OCI-LY1 (cell line): ENCODE results near the gene TRIO.

Experiments used
- H2AFZ ChIP-seq: fragments of 200-600 bp; sonication (generic), shearing (Covaris generic); 2 replicates; pipeline ENCODE4 v1.6.0; 2014; ENCODE audit warnings: antibody characterized with exemption, mild to moderate bottlenecking, low read length
- H3F3A ChIP-seq: fragments of 200-600 bp; sonication (generic), shearing (Covaris generic); 2 replicates; pipeline ENCODE4 v1.6.0; 2014; ENCODE audit warnings: mild to moderate bottlenecking, antibody characterized with exemption, low read length, moderate library complexity; ENCODE audit not compliant: insufficient read depth
- H3K27ac ChIP-seq: fragments of 200-600 bp; sonication (generic); 2 replicates; pipeline ENCODE4 v1.5.1; 2014; ENCODE audit warnings: low read length, mixed run types, mild to moderate bottlenecking, low read depth; ENCODE audit not compliant: poor library complexity, severe bottlenecking
- H3K27me3 ChIP-seq: fragments of 200-600 bp; sonication (generic); 2 replicates; pipeline ENCODE4 v1.6.0; 2014; ENCODE audit warnings: antibody characterized with exemption, mild to moderate bottlenecking, low read length, moderate library complexity; ENCODE audit not compliant: insufficient read depth
- H3K36me3 ChIP-seq: fragments of 200-600 bp; sonication (generic); 2 replicates; pipeline ENCODE4 v1.6.1; 2014; ENCODE audit warnings: mild to moderate bottlenecking, antibody characterized with exemption, low read length, moderate library complexity, mixed read lengths; ENCODE audit not compliant: insufficient read depth
- H3K4me1 ChIP-seq: fragments of 200-600 bp; sonication (generic); 2 replicates; pipeline ENCODE4 v1.5.1; 2014; ENCODE audit warnings: mild to moderate bottlenecking, low read length, moderate library complexity; ENCODE audit not compliant: insufficient read depth, severe bottlenecking
- H3K4me2 ChIP-seq: fragments of 200-600 bp; sonication (generic), shearing (Covaris generic); 2 replicates; pipeline ENCODE4 v1.6.1; 2014; ENCODE audit warnings: low read length
- H3K4me3 ChIP-seq: fragments of 200-600 bp; sonication (generic); 2 replicates; pipeline ENCODE4 v1.5.1; 2014; ENCODE audit warnings: low read length, low read depth, mild to moderate bottlenecking, mixed read lengths; ENCODE audit not compliant: poor library complexity, severe bottlenecking
- H3K79me2 ChIP-seq: fragments of 200-600 bp; shearing (Covaris generic); 2 replicates; pipeline ENCODE4 v1.6.1; 2016; ENCODE audit warnings: mixed run types, low read length, mixed read lengths; ENCODE audit not compliant: insufficient read depth
- H3K9ac ChIP-seq: fragments of 200-600 bp; sonication (generic), shearing (Covaris generic); 2 replicates; pipeline ENCODE4 v1.6.1; 2014; ENCODE audit warnings: mild to moderate bottlenecking, low read length, mixed read lengths
- H3K9me2 ChIP-seq: fragments of 200-600 bp; sonication (generic), shearing (Covaris generic); 2 replicates; pipeline ENCODE4 v1.6.1; 2014; ENCODE audit warnings: low read depth, mild to moderate bottlenecking, low read length, mixed read lengths
- H3K9me3 ChIP-seq: fragments of 200-600 bp; shearing (Covaris generic); 2 replicates; pipeline ENCODE4 v1.6.1; 2014; ENCODE audit warnings: low read length, mixed read lengths
- H4K20me1 ChIP-seq: fragments of 200-600 bp; sonication (generic), shearing (Covaris generic); 2 replicates; pipeline ENCODE4 v1.6.0; 2016; ENCODE audit warnings: mild to moderate bottlenecking, low read length; ENCODE audit not compliant: insufficient read depth
- EZH2 ChIP-seq: fragments of 200-600 bp; sonication (generic), shearing (Covaris generic); IDR thresholded peaks from 2 replicates; pipeline ENCODE4 v1.8.0; 2017; ENCODE audit warnings: borderline replicate concordance, mixed run types, mild to moderate bottlenecking, antibody characterized with exemption, low read length, moderate library complexity, mixed read lengths
- TF ChIP-seq, protein P1 (sequence below): fragments of 200-600 bp; sonication (generic), shearing (Covaris generic); IDR thresholded peaks from 2 replicates; pipeline ENCODE4 v1.5.1; 2017; ENCODE audit warnings: mild to moderate bottlenecking, antibody characterized with exemption, low read length, moderate library complexity, mixed read lengths

TRIO gene

DNA sequence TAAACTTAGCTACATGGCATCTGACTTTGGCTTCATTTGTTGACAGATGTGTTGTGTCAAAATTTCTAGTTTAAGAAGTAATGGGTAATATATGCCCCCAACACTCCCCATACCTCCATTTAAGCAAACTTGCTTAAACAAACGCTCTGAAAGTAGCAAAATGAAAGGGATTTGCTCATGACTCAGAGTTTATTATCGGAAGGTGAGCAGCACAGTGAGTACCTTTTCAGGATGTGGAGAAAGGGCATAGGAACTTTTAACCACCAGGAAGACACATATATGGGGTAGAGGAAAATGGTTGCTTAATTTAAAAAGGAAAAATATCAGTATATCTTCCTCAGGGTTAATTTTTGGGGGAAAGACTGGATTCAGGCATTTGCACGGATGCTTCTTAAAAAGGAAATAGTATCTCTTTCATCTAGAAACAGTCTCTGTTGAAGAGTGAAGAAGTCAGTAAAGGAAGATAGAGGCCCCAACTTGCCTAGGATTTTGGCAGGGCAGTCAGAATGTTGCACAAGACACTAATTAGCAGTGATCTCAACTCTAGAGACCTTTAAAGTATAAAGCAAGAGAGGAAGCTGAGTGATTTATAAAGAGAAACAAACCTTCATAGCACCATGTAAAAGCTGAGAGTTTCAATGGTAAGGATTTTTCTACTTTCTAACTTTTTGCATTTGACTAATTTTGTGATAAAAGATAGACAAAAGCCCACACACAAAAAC lies 155.1 kb downstream of the TRIO start:
- Histone ChIP-seq H2AFZ (no peak overlapping the region), H3K79me2 (no peaks in the 10 kb centered on the region), H3K9me3 (no peaks in the 10 kb centered on the region), H4K20me1 (no peaks in the 10 kb centered on the region), H3K36me3 (no peaks in the 10 kb centered on the region), H3K4me3 (no peak overlapping the region), H3K27ac (no peak overlapping the region), H3K4me1 (no peaks in the 10 kb centered on the region), H3K9me2 (no peaks in the 10 kb centered on the region), H3K9ac (no peak overlapping the region), H3F3A (no peaks in the 10 kb centered on the region), H3K27me3 (no peaks in the 10 kb centered on the region), H3K4me2 (no peak overlapping the region)
- TF ChIP-seq, protein P1, sequence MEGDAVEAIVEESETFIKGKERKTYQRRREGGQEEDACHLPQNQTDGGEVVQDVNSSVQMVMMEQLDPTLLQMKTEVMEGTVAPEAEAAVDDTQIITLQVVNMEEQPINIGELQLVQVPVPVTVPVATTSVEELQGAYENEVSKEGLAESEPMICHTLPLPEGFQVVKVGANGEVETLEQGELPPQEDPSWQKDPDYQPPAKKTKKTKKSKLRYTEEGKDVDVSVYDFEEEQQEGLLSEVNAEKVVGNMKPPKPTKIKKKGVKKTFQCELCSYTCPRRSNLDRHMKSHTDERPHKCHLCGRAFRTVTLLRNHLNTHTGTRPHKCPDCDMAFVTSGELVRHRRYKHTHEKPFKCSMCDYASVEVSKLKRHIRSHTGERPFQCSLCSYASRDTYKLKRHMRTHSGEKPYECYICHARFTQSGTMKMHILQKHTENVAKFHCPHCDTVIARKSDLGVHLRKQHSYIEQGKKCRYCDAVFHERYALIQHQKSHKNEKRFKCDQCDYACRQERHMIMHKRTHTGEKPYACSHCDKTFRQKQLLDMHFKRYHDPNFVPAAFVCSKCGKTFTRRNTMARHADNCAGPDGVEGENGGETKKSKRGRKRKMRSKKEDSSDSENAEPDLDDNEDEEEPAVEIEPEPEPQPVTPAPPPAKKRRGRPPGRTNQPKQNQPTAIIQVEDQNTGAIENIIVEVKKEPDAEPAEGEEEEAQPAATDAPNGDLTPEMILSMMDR = no peak
- no peak for TF ChIP-seq EZH2

DNA sequence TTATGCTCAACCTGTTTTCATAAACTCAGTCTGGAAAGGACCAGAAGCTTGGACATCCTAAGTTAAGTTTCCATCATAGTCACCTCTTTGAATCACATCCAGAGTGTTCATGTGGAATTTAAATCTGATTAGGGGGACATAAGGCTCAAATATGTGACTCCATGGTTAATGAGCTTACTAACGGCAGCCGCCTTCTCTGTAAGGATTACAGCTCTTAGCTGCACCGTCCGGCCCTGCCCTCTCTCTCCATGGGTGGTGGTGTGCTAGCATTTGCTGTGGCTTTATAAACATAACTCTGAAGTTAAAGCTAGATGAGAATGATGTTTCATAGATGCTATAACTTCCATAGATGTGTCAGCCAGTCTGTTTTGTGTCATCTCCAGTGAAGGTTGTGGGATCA lies 156.5 kb downstream of the TRIO start:
- Histone ChIP-seq H2AFZ (no peak overlapping the region), H3K36me3 (no peaks in the 10 kb centered on the region), H3K4me1 (no peaks in the 10 kb centered on the region), H3K9me3 (no peaks in the 10 kb centered on the region), H3K4me3 (no peak overlapping the region), H4K20me1 (no peaks in the 10 kb centered on the region), H3K9me2 (no peaks in the 10 kb centered on the region), H3K27me3 (no peaks in the 10 kb centered on the region), H3K9ac (no peak overlapping the region), H3F3A (no peaks in the 10 kb centered on the region), H3K27ac (no peak overlapping the region), H3K4me2 (no peak overlapping the region), H3K79me2 (no peaks in the 10 kb centered on the region)
- TF ChIP-seq, protein P1 = no peak
- no peak for TF ChIP-seq EZH2

DNA sequence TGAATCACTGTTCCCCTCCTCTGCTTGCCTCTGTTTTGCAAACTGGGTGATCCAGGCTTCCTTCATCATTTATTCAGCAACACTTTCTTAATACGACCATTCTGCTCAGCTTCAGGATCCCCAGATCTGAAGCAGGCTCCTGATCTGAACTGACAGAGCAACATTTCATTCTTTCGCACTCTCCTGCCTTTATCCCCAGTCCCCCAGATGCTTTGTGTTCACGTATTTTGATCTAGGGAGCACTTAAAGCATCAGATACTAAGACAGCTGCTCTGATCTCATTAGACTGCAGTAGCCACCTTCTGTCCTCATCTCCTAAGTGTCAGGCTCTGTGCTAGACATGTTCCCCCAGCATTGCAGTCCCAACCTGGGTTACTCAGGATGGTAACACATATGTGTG lies 158.0 kb downstream of the TRIO start:
- H3K4me2 ChIP-seq = no peak overlapping the region
- no peak overlapping the region for H3K9ac ChIP-seq
- TF ChIP-seq, protein P1 = no peak
- no peak for TF ChIP-seq EZH2
- no peak overlapping the region for H2AFZ ChIP-seq
- no peaks in the 10 kb centered on the region for H3K79me2 ChIP-seq
- no peak overlapping the region for H3K4me3 ChIP-seq
- H4K20me1 ChIP-seq = no peaks in the 10 kb centered on the region
- no peaks in the 10 kb centered on the region for H3K9me3 ChIP-seq
- H3K27me3 ChIP-seq = no peaks in the 10 kb centered on the region
- no peaks in the 10 kb centered on the region for H3K4me1 ChIP-seq
- no peaks in the 10 kb centered on the region for H3K9me2 ChIP-seq
- no peaks in the 10 kb centered on the region for H3F3A ChIP-seq
- H3K36me3 ChIP-seq = no peaks in the 10 kb centered on the region
- no peak overlapping the region for H3K27ac ChIP-seq
